Measurements from ENCODE around the gene MINDY1.

The MINDY1 gene

GRCh38 chr1:150966011-150966410 is 40.7 kb downstream of the MINDY1 start:
- H3K27me3 Mint-ChIP-seq (ENCODE audit: low read depth, poor library complexity) = no peaks in the 10 kb centered on the region
- TF ChIP-seq, protein P1, sequence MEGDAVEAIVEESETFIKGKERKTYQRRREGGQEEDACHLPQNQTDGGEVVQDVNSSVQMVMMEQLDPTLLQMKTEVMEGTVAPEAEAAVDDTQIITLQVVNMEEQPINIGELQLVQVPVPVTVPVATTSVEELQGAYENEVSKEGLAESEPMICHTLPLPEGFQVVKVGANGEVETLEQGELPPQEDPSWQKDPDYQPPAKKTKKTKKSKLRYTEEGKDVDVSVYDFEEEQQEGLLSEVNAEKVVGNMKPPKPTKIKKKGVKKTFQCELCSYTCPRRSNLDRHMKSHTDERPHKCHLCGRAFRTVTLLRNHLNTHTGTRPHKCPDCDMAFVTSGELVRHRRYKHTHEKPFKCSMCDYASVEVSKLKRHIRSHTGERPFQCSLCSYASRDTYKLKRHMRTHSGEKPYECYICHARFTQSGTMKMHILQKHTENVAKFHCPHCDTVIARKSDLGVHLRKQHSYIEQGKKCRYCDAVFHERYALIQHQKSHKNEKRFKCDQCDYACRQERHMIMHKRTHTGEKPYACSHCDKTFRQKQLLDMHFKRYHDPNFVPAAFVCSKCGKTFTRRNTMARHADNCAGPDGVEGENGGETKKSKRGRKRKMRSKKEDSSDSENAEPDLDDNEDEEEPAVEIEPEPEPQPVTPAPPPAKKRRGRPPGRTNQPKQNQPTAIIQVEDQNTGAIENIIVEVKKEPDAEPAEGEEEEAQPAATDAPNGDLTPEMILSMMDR (IDR thresholded peaks at IDR 0.05) = no peak
- no peak for DNase-seq
- H3K4me3 Mint-ChIP-seq = no peak overlapping the region
- H3K9me3 Mint-ChIP-seq = no peaks in the 10 kb centered on the region
- peaks cover 33% of the 10 kb centered on the region for H3K4me1 Mint-ChIP-seq
- peaks cover 74% of the 10 kb centered on the region for H3K36me3 Mint-ChIP-seq (ENCODE audit: low read depth)
- H3K27ac Mint-ChIP-seq = peak overlapping the region; percentile 96

DNA sequence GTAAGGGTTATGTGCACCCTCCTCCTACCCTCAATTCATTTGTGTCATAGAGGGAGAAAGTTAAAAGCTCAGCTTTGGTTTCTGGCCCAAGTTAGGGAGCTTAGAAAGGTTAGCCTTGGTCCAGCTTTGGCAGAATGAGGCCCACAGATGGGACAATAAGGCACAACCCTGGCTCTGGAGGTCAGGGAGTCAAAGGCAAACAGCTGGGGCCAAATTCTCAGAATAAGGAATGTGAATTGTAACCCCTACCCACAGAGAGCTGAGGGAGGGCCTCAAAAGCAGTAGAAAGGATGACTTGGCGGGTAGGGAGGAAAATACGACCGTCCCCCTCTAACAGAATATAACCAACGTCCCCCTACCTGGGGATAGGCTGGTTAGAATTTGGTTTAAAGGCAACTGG is 41.1 kb downstream of the MINDY1 start:
- peak overlapping the region; percentile 96 for H3K27ac Mint-ChIP-seq
- no peak for DNase-seq
- H3K27me3 Mint-ChIP-seq (ENCODE audit: low read depth, poor library complexity) = no peaks in the 10 kb centered on the region
- H3K36me3 Mint-ChIP-seq (ENCODE audit: low read depth) = peaks cover 79% of the 10 kb centered on the region
- no peaks in the 10 kb centered on the region for H3K9me3 Mint-ChIP-seq
- peaks cover 29% of the 10 kb centered on the region for H3K4me1 Mint-ChIP-seq
- H3K4me3 Mint-ChIP-seq = no peak overlapping the region
- TF ChIP-seq, protein P1 (IDR thresholded peaks at IDR 0.05) = no peak

DNA sequence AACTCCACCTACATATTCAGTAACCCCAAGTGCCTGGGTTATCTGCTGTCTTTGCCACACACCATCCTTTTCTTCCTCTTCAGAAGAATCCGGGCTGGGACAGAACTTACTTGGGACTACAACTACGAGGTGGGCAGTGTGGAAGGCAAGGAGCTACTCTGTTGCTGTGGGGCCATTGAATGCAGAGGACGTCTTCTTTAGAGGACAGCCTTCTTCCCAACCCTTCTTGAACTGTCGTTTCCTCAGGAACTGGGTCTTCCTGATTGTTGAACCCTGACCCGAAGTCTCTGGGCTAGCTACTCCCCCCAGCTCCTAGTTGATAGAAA is 42.6 kb downstream of the MINDY1 start:
- DNase-seq = no peak
- Mint-ChIP-seq H3K27me3 (ENCODE audit: low read depth, poor library complexity) (no peaks in the 10 kb centered on the region), H3K9me3 (no peaks in the 10 kb centered on the region), H3K4me1 (peaks cover 23% of the 10 kb centered on the region), H3K27ac (peak overlapping the region; percentile 76), H3K36me3 (ENCODE audit: low read depth) (peaks cover 93% of the 10 kb centered on the region), H3K4me3 (no peak overlapping the region)
- TF ChIP-seq, protein P1 (IDR thresholded peaks at IDR 0.05) = no peak

GRCh38 chr1:150963321-150964163 is 43.2 kb downstream of the MINDY1 start:
- Mint-ChIP-seq H3K27ac (peak overlapping the region; percentile 76), H3K36me3 (ENCODE audit: low read depth) (peaks cover 94% of the 10 kb centered on the region), H3K27me3 (ENCODE audit: low read depth, poor library complexity) (no peaks in the 10 kb centered on the region), H3K4me3 (no peak overlapping the region), H3K4me1 (peaks cover 17% of the 10 kb centered on the region), H3K9me3 (no peaks in the 10 kb centered on the region)
- no peak for DNase-seq
- TF ChIP-seq, protein P1 (IDR thresholded peaks at IDR 0.05) = no peak

DNA sequence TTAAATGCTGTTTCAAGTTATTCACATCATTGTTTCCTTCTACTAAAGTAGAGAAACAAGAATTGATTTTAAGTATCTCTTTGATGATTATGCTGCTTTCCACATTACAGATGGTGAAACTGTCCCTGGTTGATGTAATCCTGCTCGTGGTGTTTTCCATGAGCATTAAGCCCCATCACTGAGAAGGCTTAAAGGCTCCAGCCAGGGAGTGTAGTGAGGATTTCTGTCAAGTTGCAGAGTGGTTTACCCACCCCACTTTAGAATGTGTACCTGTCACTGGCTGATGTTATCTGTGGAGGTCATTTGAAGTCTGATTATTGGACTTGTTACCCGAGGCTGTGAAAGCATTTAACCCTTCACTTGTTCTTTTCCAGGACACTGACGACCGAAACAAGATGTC is 44.9 kb downstream of the MINDY1 start:
- Mint-ChIP-seq H3K4me3 (no peak overlapping the region), H3K36me3 (ENCODE audit: low read depth) (peaks cover 92% of the 10 kb centered on the region), H3K27me3 (ENCODE audit: low read depth, poor library complexity) (no peaks in the 10 kb centered on the region), H3K4me1 (peaks cover 17% of the 10 kb centered on the region), H3K9me3 (no peaks in the 10 kb centered on the region), H3K27ac (peak overlapping the region; percentile 68)
- DNase-seq = no peak
- TF ChIP-seq, protein P1 (IDR thresholded peaks at IDR 0.05) = no peak

DNA sequence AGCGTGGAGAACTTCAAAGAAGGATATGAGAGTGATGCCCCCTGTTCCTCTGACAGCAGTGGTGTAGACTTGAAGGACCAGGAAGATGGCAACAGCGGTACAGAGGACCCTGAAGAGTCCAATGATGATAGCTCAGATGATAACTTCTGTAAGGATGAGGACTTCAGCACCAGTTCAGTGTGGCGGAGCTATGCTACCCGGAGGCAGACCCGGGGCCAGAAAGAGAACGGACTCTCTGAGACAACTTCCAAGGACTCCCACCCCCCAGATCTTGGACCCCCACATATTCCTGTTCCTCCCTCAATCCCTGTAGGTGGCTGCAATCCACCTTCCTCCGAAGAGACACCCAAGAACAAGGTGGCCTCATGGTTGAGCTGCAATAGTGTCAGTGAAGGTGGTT is 46.1 kb downstream of the MINDY1 start:
- H3K27ac Mint-ChIP-seq = no peak overlapping the region
- no peak overlapping the region for H3K4me3 Mint-ChIP-seq
- H3K4me1 Mint-ChIP-seq = peaks cover 17% of the 10 kb centered on the region
- H3K9me3 Mint-ChIP-seq = no peaks in the 10 kb centered on the region
- no peaks in the 10 kb centered on the region for H3K27me3 Mint-ChIP-seq (ENCODE audit: low read depth, poor library complexity)
- no peak for DNase-seq
- H3K36me3 Mint-ChIP-seq (ENCODE audit: low read depth) = peaks cover 88% of the 10 kb centered on the region
- TF ChIP-seq, protein P1 (IDR thresholded peaks at IDR 0.05) = no peak
